Stimulated activated CD4-positive, alpha-beta T cell treated with anti-CD3 and anti-CD28 coated beads, Interleukin-4, amount 100 ng/mL, for 4 hours (primary cell): ENCODE results near the gene CTNNA1.
A peak's percentile ranks its signal among the peaks of the same experiment; 100 is the strongest.

Source experiments
- DNase-seq, 2 experiments: peaks; one replicate each; pipeline ENCODE4 v3.0.0-alpha.2; 2020

The CTNNA1 gene

DNA sequence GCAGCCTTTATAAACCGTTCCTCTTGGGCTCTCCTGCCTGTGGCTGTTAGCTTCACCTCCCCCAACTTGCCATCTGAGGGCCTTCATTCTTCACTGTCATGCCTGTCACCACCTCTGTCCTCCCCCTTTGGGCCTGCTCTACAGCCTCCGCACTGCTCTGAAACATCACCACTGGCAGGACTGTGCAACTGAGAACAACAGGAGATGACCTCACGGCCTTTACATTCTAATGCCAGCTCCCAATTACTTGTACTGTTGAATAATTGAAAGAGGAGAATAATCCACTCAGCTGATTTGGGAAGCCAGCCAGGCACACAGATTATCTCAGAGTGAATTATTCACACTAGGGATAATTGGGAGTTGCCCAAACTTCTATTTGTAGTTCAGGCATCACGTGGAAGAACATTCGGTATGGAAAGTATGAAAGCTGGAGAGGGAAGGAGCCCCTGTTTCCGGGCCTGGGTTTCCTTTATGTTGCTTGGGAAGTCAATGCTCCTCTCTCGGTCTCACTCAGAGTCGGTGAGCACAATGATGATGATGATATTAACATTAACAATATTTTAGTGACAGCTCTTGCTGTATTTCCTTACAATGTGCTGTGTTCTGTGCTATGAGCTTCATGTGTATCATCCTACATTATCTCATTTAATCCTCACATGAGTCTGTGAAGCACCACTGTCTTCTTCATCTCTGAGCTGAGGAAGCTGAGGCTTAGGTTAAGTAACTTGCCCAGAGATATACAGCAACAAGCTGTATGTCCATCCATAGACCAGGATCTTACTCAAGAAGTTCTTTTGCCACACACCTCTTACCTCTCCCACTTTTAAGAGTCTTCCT, 221.2 kb downstream of the CTNNA1 start:
- no peak for DNase-seq

DNA sequence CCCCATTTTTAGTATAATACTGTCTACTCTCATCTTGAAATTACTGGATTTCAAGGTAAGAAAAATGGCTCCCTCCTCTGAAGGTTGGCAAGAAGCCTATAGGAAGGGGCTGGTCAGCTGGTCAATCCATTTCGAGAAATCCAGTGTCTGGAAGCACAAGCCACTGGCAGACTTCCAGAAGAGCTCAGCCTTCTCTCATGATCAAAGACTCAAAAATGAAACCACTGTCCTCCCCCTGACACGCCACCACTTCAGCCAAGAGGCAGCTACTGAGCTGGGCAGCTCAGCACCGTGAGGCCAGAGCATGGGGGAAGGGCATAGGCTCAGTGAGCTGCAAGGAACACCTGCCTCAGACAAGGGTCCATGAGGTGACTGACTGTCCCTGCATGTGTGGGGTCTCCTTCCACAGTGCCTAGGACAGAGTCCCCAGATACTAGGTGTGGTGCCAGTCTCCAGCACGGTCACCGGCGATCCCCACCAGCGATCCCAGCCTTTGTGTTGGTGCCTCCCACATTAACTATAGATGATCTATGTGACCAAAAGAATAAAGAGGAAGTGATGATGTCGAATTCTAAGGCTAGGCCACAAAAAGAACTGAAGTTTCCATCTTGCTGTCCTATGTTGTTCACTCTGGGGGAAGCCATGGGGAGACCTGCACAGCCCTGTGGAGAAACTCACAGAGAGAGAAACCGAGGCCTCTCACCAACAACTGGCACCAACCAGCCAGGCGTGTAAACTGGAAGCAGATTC, 222.0 kb downstream of the CTNNA1 start:
- no peak for DNase-seq

DNA sequence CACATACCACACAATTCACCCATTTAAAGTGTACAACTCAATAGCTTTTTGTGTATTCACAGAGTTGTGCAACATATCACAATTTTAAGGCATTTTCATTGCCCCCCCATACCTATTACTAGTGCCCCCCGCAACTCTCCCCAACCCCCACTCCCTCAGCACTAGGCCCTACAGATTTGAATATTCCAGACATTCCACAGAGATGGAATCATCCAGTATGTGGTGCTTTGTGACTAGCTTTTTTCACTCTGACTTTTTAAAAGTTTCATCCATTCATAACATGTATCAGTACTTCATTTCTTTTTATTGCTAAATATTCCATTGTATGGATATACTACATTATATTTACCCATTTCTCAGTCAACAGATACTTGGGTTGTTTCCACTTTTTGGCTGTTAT, 224.9 kb downstream of the CTNNA1 start:
- DNase-seq, result no peak

DNA sequence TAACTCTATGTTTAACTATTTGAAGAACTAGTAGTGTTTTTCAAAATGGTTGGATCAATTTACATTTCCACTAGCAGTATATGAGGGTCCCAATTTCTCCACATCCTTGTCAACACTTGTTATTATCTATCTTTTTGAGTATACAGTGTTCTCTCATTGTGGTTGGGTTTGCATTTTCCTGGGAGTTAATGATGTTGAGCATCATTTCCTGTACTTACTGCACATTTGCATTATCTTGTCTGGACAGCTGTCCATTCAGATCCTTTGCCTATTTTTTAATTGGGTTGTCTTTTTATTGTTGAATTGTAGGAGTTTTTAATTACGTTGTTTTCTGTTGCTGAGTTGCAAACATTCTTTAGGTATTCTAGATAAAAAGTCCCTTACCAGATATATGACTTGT, 225.4 kb downstream of the CTNNA1 start:
- DNase-seq, result no peak

DNA sequence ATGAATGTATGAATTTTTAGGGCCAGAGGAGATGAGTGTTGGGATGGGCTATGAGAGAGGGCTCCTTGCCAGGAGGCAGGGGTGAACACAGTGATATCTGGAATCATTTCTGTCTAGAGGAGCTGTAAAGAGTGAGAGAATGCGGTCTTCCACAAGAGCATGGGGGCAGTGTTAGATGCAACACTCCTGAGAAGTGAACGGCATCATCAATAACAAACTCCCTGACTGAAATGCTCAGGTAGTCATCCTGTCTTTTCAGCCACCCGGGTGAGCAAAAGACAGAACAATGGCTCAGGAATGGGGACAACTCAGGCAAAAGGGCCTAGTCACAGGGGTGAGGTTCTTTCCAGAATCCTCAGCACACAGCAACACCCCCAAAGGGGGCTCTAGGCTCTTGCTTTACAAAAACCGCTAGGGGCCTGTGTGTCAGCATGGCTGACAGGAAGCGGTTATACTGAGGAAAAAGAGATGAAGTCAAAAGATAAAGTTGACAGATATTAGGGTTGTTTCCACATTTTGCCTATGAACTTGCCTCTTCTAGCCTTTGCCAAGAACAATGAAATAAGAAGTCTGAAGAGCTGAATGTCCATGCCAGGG, 226.6 kb downstream of the CTNNA1 start:
- no peak for DNase-seq

DNA sequence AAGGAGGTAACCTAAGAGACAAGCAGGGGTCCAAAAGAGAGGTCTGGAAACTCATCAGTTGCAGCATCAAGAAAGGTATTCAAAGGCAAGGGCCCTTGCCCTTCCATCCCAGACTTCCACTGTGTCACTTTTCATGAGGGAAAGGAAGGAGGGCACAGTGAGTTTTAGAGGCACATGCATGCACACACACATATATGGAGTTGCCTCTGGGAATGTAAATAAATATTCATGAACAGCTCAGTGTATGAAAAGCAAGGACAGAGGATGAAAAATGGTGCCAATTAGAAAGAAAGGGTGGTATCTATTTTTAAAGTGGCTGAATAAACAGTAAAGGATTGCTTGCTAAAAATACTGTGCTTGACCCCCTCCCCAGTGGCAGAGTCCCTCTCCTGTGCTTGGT, 227.2 kb downstream of the CTNNA1 start:
- DNase-seq, result no peak

DNA sequence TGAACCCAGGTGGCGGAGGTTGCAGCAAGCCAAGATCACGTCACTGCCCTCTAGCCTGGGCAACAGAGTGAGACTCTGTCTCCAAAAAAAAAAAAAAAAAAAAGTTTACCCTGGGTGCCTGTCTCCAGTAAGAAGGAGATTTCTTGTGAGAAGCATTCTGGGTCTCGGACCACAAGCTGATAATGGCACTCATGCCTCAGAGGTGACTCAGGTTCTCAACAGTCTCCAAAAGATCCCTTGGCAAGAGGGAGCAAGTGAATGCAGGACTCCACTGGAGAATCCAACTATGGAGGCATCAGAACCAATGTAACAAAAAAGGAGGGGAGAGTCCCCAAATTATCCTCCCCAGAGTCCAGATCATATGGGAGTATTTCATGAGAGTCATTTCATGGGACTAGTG, 227.9 kb downstream of the CTNNA1 start:
- DNase-seq, result no peak

DNA sequence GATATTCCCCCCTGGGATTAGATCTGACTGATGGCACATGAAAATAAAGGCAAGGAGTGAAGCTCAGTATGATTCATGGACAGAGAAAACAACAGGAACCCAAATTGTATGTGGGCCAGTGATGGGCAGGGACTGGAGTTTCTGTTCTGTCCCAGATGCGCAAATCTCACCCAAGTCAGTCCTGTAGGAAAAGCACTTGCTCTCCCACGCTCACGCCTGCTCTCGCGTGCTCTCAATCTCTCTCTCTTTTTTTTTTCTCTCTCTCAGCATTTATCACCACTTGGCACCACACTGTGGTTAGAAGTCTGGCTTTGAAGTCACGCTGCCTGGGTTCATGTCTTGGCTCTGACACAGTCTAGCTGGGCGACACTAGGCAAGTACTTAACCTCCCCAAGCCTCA, 228.4 kb downstream of the CTNNA1 start:
- DNase-seq, result peak in 1 of 2 experiments; percentile 11

DNA sequence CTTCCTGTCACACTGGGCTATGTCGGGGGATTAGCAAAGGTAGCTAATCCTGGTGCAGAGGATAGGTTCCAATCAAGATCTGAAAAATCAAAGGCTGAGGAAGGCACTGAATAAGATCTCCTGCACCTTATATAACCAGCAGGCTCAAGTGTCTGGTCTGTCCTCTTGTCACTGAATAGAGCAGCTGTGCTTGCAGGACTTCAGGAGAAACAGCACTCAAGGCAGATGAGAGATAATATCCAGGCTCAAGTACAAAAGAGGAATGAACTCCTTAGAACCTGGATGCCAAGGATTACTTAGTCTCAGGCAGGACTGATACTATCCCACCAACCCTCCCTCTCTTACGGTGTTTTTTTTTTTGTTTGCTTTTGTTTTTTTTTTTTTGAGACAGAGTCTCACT, 230.8 kb downstream of the CTNNA1 start:
- no peak for DNase-seq
